RCC 7860 (cell line): Measurements from ENCODE around the gene ZMIZ2.
"Not testable (repeated sequence)": the region's sequence is repeated elsewhere in the genome, so short reads cannot be mapped to it uniquely, and the experiment has no call there.

Experiments used
- DNase-seq: peaks from one replicate; pipeline ENCODE4 v3.0.0-alpha.2; 2015; ENCODE audit warnings: low spot score
- FAIRE-seq: peaks from 2 replicates; lab custom pipeline; 2012; peaks lifted over from hg19 to GRCh38; lab: Jason Lieb, UNC

Gene ZMIZ2

DNA sequence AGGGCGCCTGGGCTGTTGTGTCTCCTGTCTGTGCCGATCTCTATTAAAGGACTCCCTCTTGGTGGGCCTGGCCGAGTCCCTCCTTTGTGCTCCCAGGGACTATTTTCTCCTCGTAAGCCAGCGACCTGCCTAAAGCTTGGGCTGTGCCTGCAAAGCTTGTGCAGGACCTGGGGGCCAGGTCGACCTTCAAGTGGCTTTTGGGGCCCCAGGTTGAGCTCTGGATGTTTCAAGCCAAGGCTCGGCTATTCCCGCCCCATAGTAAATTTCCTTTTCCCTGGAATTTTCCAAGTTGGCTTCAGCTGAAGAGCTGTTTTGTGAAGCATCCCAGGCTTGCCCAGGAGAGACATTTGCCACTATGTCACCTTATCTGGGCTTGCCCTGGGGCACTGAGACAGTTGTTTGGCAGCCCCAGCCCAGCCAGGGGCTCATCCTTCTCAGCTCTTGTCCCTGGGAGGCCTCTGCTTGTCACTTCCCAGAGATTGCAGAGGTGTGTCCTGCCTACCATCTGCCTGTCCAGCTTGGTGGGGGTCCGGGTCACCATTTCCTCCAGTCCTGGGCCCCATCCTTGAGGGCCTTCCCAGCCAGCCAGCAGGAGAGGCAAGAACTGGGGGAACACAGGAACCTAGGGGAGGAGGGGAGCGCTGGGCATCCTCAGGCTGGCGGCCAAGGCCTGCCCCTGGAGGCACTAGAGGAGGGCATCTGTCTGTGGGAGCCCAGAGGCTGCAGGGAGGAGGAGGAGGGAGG lies 20.2 kb downstream of the ZMIZ2 start:
- FAIRE-seq, result no peak
- no peak for DNase-seq

DNA sequence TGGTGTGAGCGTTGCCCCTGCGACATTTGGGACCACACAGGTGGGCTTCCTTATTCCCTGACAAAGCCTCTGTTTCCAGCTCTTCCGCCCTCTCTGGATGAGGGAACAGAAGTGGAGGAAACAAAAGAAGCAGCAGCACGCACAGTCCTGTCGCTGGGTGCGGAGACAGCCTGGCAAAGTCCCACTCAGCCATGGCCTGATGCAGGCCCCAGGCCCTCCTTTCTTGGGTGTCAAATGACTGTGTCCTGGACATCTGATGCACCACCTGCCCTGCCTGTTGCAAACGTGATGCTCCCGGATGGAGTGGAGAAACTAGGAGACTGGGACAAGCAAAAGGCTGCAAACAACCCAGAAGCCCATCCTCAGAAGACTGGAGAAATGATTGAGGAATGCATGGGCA lies 20.7 kb downstream of the ZMIZ2 start:
- no peak for FAIRE-seq
- no peak for DNase-seq

DNA sequence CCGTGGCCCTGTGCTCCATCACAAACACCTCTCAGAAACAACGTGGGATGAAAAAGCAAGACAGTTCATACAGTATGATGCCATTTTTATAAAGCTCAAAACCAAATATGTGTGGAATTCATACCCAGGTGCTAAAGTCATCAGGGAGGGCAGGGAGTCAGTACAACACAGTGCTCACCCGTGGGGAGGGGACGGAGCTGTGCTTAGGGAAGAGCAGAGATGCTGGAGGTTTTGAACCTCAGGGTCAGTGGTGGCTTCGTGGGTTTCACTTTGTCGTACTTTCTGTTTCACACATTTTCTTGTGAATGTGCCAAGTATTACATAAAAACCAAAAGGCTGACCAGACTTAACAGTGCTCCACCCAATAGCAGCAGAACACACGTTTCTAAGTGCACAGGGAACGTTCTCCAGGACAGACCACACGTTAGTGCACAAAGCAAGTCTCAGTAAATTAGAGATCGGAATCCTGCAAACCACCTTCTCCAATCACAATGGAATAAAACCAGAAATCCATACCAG lies 21.2 kb downstream of the ZMIZ2 start:
- DNase-seq (peak; percentile 49), FAIRE-seq (no peak)

- no peak for DNase-seq
- FAIRE-seq, result no peak
These were observed 22.7 kb downstream of the ZMIZ2 start for GRCh38 chr7:44771358-44771757.

DNA sequence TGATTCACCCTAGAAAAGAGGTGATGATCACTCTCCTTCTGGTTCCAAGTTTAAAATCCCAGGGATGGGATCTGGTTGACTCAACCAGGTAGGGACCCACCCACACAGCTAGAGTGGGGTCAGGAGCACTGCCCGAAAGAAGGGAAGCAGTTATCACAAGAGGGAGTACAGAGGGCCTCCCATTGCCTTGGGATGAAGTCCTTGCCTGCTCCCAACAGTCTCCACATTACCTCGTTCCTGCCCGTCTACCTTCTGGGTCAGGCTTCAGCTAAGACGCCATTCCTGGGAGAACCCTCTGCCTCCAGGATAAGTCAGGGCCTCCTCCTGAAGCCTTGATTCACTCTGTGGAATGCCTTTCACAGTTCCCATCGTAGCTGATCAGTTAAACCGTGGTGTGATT lies 23.8 kb downstream of the ZMIZ2 start:
- DNase-seq, result no peak
- FAIRE-seq, result no peak

- DNase-seq (no peak), FAIRE-seq (no peak)
These were observed 24.2 kb downstream of the ZMIZ2 start for GRCh38 chr7:44772867-44773266.

GRCh38 chr7:44774486-44774885 lies 25.8 kb downstream of the ZMIZ2 start:
- DNase-seq, FAIRE-seq: not testable (repeated sequence)

- no peak for FAIRE-seq
- DNase-seq, result no peak
These were observed 26.9 kb downstream of the ZMIZ2 start for GRCh38 chr7:44775383-44776107.

DNA sequence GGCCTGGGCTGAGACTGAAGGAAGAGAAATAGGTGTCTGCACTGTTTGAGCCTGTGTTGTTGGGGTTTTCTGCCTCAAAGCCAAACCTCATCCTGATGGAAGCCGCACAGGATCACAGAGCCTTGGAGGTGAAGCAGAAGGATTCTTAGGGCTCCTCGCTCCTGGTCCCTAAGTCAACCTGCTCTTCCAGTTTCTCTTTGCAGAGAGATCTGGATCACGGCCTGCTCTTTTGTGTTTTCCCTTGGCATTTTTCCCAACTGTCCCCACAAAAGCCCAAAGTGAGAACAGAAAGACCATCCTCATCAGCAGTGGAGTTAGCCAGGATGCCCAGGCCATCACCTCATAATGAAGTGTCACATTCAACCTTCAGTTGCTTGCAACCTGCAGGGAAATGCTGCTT lies 27.6 kb downstream of the ZMIZ2 start:
- no peak for FAIRE-seq
- DNase-seq, result no peak

- DNase-seq (no peak), FAIRE-seq (no peak)
These were observed 33.8 kb downstream of the ZMIZ2 start for GRCh38 chr7:44782460-44782859.

- no peak for DNase-seq
- no peak for FAIRE-seq
These were observed 34.8 kb downstream of the ZMIZ2 start for GRCh38 chr7:44783407-44783806.

DNA sequence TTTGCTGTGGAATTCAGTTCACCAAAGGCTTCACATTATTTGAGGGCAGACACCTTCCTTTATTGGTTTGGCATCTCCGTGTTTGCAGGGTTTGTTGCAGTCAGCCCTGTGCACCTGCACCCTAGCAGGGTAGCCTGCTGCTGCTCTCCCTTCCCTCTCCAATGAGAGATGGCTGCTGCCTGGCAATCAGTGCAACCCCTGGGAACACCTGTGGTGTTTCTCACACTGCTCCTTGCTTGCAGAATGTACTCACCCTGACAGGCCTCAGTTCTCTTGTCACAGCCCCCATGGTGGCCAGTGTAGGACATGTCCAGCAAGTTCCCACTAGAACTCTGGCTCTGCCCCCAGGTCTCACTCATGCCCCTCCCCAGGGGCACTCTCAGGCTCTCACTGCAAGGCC lies 35.7 kb downstream of the ZMIZ2 start:
- DNase-seq, result no peak
- no peak for FAIRE-seq

DNA sequence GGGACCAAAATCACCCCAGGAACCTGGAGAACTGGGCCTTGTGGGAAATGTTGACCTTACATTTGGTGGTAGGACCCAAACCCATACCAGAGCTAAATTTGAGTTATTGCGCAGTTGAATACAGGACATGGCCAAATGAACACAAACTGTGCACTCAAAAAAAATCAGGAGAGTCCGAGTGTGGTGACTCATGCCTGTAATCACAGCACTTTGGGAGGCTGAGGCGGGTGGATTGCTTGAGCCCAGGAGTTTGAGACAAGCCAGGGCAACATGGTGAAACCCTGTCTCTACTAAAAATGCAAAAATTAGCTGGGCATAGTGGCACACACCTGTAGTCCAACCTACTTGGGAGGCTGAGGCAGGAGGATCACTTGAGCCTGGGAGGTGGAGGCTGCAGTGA lies 36.6 kb downstream of the ZMIZ2 start:
- DNase-seq, FAIRE-seq: not testable (repeated sequence)

DNA sequence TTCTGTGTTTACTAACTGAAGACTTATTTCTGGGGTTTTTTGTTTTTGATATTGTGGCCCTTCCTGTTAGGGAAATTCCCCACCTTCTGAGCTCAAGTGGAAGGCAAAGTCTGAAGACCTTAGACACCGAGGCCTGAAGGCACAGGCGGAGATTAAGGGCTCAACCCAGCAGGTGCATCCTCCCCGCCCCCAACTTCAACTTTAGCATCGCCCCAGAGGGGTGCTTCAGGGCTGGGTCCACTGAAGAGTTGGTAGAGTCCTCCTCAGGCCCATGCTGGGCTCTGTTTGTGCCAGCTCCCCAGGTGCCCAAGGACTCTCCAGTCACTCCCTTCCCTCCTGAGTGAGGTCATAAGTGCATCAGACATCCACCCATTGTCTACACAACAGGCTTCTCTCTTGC lies 38.4 kb downstream of the ZMIZ2 start:
- FAIRE-seq (no peak), DNase-seq (no peak)

DNA sequence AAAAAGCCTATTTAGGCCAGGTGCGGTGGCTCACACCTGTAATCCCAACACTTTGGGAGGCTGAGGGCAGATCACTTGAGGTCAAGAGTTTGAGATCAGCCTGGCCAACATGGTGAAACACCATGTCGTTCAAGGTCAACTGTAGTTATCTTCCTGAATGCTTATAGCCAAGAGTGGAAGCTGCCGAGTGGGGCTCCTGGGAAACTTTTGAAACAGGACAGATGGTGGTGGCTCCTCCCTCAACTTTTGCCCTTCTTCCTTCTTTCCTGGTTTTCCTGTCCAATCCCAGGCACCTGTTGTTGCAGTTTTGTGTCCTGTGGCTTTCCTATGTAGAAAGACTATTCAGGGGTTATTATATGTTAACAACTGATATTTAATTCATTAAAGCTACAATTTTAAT lies 39.1 kb downstream of the ZMIZ2 start:
- FAIRE-seq (no peak), DNase-seq (no peak)

DNA sequence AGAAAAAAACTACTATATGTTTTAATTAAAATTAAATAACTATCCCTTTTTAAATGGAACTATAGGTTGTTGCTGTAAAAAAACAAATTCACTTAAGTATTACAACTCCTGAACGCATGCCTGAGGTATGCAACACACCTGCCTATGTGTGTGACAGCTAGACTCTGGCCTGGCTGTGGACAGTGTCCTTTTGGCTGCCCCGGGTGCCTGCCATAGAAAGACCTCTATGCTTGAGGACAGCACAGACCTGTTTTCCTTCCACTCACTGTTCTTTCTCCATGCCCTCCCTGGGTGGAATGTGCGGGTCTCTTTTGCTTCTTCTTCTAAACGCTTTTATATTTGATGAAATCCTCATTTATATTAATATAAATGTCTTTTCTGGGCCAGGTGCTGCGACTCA lies 41.3 kb downstream of the ZMIZ2 start:
- FAIRE-seq (no peak), DNase-seq (no peak)

DNA sequence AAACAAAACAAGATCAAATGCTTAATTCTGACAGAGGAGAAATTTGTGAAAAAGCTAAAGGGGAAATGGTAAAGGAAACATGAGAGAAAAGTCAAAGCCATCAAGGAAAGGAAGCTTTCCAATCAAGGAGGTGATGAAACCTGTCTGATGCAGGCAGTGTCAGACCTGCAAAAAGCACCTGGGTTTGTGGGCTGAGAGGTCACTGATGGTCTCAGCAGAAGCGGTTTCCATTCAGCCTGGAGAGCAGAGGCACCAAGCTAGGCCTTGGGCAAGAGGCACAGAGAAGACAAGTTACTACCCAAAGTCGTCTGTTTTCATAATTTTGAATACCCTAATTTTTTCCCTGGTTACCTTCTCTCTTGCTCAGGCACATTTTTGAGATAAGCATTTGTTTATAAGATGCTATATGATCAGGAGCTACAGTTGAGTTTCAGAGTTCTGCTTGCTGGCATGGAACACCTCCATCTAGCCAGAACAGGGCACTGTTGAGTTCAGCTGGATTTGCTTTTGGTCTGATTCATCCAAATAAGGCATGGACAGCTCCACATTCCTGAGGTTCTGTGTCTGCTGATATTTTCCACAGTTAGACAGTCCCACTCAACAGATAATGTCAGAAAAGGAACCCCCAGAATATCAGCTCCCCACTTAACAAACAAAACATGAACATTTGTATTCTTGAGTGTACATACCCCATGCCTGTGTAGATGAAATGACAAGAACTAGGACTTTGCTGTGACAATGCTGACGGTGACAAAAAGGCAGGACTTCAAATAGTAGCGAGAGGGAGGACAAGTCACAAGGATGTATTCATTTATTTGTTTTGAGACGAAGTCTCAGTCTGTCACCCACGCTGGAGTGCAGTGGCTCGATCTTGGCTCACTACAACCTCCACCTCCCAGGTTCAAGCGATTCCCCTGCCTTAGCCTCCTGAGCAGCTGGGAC lies 42.9 kb downstream of the ZMIZ2 start:
- FAIRE-seq, result no peak
- no peak for DNase-seq

GRCh38 chr7:44793919-44794318 lies 45.3 kb downstream of the ZMIZ2 start:
- no peak for DNase-seq
- no peak for FAIRE-seq

DNA sequence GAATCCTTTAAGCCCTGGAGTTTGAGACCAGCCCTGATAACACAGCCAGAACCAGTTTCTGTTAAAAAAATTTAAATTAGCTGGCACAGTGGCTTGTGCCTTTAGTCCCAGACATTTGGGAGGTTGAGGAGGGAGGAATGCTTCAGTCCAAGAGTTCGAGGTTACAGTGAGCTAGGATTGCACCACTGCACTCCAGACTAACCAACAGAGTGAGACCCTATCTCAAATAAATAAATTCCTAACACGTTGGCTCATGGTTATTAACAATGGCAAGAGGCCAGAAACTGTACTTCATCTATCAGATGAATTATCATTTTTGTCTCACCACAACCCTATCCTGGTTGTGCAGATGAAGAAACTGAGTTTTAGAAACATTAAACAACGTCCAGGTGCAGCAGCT lies 45.7 kb downstream of the ZMIZ2 start:
- no peak for FAIRE-seq
- no peak for DNase-seq

GRCh38 chr7:44796034-44796503 lies 47.4 kb downstream of the ZMIZ2 start:
- DNase-seq (peak; percentile 61), FAIRE-seq (no peak)
